HepG2 (cell line): ENCODE results near the gene PRKCE. TPM values are rescaled to one million over a fixed set of nuclear protein-coding genes. Genes with fewer than 3 reads are reported as not detected.

Source experiments
- ATAC-seq: fragments of 200-7000 bp; cut with Tn5 transposase; 3 replicates; pipeline ENCODE4 v1.9.1; 2020; ENCODE audit warnings: mild to moderate bottlenecking, moderate library complexity
- BruUV-seq: library from RNA; stranded (reverse); fragments of 400-500 nt; replicated peaks from 2 replicates; lab custom pipeline; 2021; lab: Mats Ljungman, UMichigan
- CTCF ChIA-PET: fragments of 300-600 bp; formaldehyde crosslinking; extraction: SDS; loops from one replicate; lab custom pipeline; 2021; ENCODE audit warnings: low total read pairs, inconsistent platforms, low intra/inter-chr PET ratio; lab: Yijun Ruan, JAX
- POLR2A ChIA-PET: fragments of 350-600 bp; sonication (Branson Sonifier 250); formaldehyde crosslinking; loops from one replicate; lab custom pipeline; 2020; ENCODE audit warnings: antibody characterized with exemption, inconsistent platforms; lab: Yijun Ruan, JAX
- DNase-seq: peaks from one replicate; pipeline ENCODE4 v3.0.0-alpha.2; 2015; ENCODE audit warnings: low spot score
- FAIRE-seq: peaks from 3 replicates; lab custom pipeline; 2011; peaks lifted over from hg19 to GRCh38; lab: Jason Lieb, UNC
- H2AFZ ChIP-seq: one replicate; pipeline ENCODE4 v1.6.1; 2011; ENCODE audit warnings: low read length, inconsistent platforms
- H3K27ac ChIP-seq: fragments of 300-600 bp; 3 replicates; pipeline ENCODE4 v1.8.0; 2011; ENCODE audit warnings: mixed run types, mild to moderate bottlenecking, mixed read lengths, low read length, inconsistent platforms; ENCODE audit not compliant: insufficient read depth; ENCODE audit errors: extremely low read length
- H3K27me3 ChIP-seq, 2 experiments: fragments of 200-600 bp in 1 of 2; 2 replicates in 1 of 2; 3 replicates in 1 of 2; pipeline versions ENCODE4 v1.6.0 to v1.8.0; 2011; ENCODE audit warnings: low read length in 2 of 2, mild to moderate bottlenecking in 2 of 2, moderate library complexity in 2 of 2, inconsistent platforms in 1 of 2; ENCODE audit not compliant: insufficient read depth in 2 of 2, control insufficient read depth in 1 of 2
- H3K36me3 ChIP-seq, 2 experiments: fragments of 200-600 bp in 1 of 2; replicated peaks in 1 of 2; 2 replicates in 1 of 2; 3 replicates in 1 of 2; pipeline versions ENCODE4 v1.5.1 to v1.8.0; 2011; ENCODE audit warnings: low read length in 2 of 2, inconsistent platforms in 1 of 2; ENCODE audit not compliant: insufficient read depth in 2 of 2, control insufficient read depth in 1 of 2
- H3K4me1 ChIP-seq: 2 replicates; pipeline ENCODE4 v1.5.1; 2012; ENCODE audit warnings: low read length, inconsistent platforms; ENCODE audit not compliant: insufficient read depth
- H3K4me2 ChIP-seq: 2 replicates; pipeline ENCODE4 v1.6.0; 2011; ENCODE audit warnings: low read depth, low read length, inconsistent platforms
- H3K4me3 ChIP-seq, 3 experiments: fragments of 200-600 bp in 1 of 3; sonication (generic), shearing (Covaris generic) in 1 of 3; replicated peaks in 1 of 3; 2 replicates each; pipeline ENCODE4 v1.5.1; 2011 to 2016; ENCODE audit warnings: low read length in 3 of 3, inconsistent platforms in 2 of 3, low read depth in 2 of 3, mild to moderate bottlenecking in 2 of 3, control low read depth in 1 of 3, mixed read lengths in 1 of 3; ENCODE audit not compliant: insufficient read depth in 1 of 3
- H3K79me2 ChIP-seq: one replicate; pipeline ENCODE4 v1.6.1; 2011; ENCODE audit warnings: low read length, inconsistent platforms; ENCODE audit not compliant: insufficient read depth
- H3K9ac ChIP-seq: 2 replicates; pipeline ENCODE4 v1.6.0; 2011; ENCODE audit warnings: mild to moderate bottlenecking, low read depth, low read length, inconsistent platforms; ENCODE audit not compliant: insufficient read depth
- H3K9me3 ChIP-seq: 2 replicates; pipeline ENCODE4 v1.5.1; 2012; ENCODE audit warnings: mild to moderate bottlenecking, low read length
- H4K20me1 ChIP-seq: 2 replicates; pipeline ENCODE4 v1.6.0; 2011; ENCODE audit warnings: inconsistent platforms, mild to moderate bottlenecking, low read length, moderate library complexity; ENCODE audit not compliant: insufficient read depth
- MAFK ChIP-seq, 2 experiments: IDR thresholded peaks in 1 of 2; conservative IDR thresholded peaks in 1 of 2; 2 replicates each; pipeline ENCODE4 v1.6.1; 2011; ENCODE audit warnings: improper control_type of control experiment in 2 of 2, low read length in 2 of 2
- RNF219 ChIP-seq: sonication (generic); formaldehyde crosslinking; IDR thresholded peaks from 2 replicates; pipeline ENCODE4 v1.5.0; 2020; ENCODE audit warnings: mild to moderate bottlenecking, missing genetic modification reagents
- ZBTB49 ChIP-seq: sonication (generic); formaldehyde crosslinking; IDR thresholded peaks from 2 replicates; pipeline ENCODE4 v1.4.0; 2020; ENCODE audit warnings: missing genetic modification reagents, borderline replicate concordance
- WGBS: methylation state at CpG from one replicate; pipeline ENCODE4 v1.1.6; 2017; ENCODE audit warnings: low lambda C conversion rate; 5-methylcytosine and 5-hydroxymethylcytosine counted together
- in situ Hi-C: cut with HindIII; loops from 2 replicates; pipeline ENCODE4 v1.10.0; 2017; ENCODE audit warnings: low pct_unique_long_range_greater_than_20kb; ENCODE audit not compliant: extremely low pct_ligation_motif_present
- intact Hi-C: fragments of 100-400 bp; cut with micrococcal nuclease; formaldehyde crosslinking; loops from one replicate; pipeline ENCODE4 v1.10.0; 2022; ENCODE audit not compliant: unreplicated experiment
- polyA plus RNA-seq, 8 experiments: library from polyadenylated mRNA; depleted of rRNA in 3 of 8; stranded (reverse) in 7 of 8; unstranded in 1 of 8; fragments of >200 nt; fragmentation: Illumina TruSeq in 4 of 8; extraction: Trizol in 4 of 8; gene quantifications; 2 replicates each; pipeline versions ENCODE4 v1.2.1 to v1.2.3, GENCODE V29; 2011 to 2016; ENCODE audit warnings: low read depth in 4 of 8, missing spikeins in 1 of 8, mixed read lengths in 1 of 8; ENCODE audit not compliant: insufficient read depth in 1 of 8
- total RNA-seq, 5 experiments: library from RNA; depleted of rRNA; stranded (reverse); fragments of >200 nt; fragmentation: Illumina TruSeq; extraction: Trizol; gene quantifications; 2 replicates each; pipeline ENCODE4 v1.2.3, GENCODE V29; 2016; ENCODE audit warnings: low read depth in 1 of 5

Gene PRKCE
- total and polyA plus RNA-seq, 2 of the 13 experiments (the other 11 are each of a cell fraction or from before 2014, with no cell fraction given), result 1.0 to 3.9 TPM

GRCh38 chr2:46143429-46144132 lies 492.1 kb downstream of the PRKCE start:
- in situ Hi-C loops (no loop called here), intact Hi-C loops (no loop called here)
- Histone ChIP-seq H3K27me3 (no peaks in the 10 kb centered on the region), H3K4me3 (no peak overlapping the region), H3K27ac (no peak overlapping the region), H2AFZ (no peak overlapping the region), H4K20me1 (no peaks in the 10 kb centered on the region), H3K9me3 (no peaks in the 10 kb centered on the region), H3K4me1 (peaks cover 10% of the 10 kb centered on the region), H3K4me2 (no peak overlapping the region), H3K36me3 (no peaks in the 10 kb centered on the region), H3K79me2 (no peaks in the 10 kb centered on the region), H3K9ac (no peak overlapping the region)
- CTCF ChIA-PET, result no interaction called here
- 86% methylated on average over 9 of the region's 9 CpGs for WGBS
- no peak for FAIRE-seq
- BruUV-seq, result no TSS peak
- TF ChIP-seq MAFK (conservative IDR thresholded peaks at IDR 0.05 in 1 of 2, IDR thresholded peaks at IDR 0.05 in 1 of 2; ENCODE audit: low read length in 2 of 2), result peak; percentile 53 to 64
- TF ChIP-seq RNF219 (CRISPR knock-in tag), result no peak
- POLR2A ChIA-PET, result no interaction called here
- no peak for ATAC-seq
- DNase-seq, result no peak

GRCh38 chr2:46144133-46144800 lies 492.8 kb downstream of the PRKCE start:
- no peaks in the 10 kb centered on the region for H3K36me3 ChIP-seq
- TF ChIP-seq ZBTB49 (CRISPR knock-in tag), result no peak
- TF ChIP-seq, all 625 proteins: peak for 0
- no peak overlapping the region for H3K9ac ChIP-seq
- no peak overlapping the region for H3K4me2 ChIP-seq
- no peak overlapping the region for H2AFZ ChIP-seq
- DNase-seq, result no peak
- no peaks in the 10 kb centered on the region for H3K27me3 ChIP-seq
- POLR2A ChIA-PET, result no interaction called here
- H3K27ac ChIP-seq, result no peak overlapping the region
- in situ Hi-C loops, result no loop called here
- H3K9me3 ChIP-seq, result no peaks in the 10 kb centered on the region
- intact Hi-C loops, result no loop called here
- H4K20me1 ChIP-seq, result no peaks in the 10 kb centered on the region
- H3K79me2 ChIP-seq, result no peaks in the 10 kb centered on the region
- H3K4me1 ChIP-seq, result peaks cover 10% of the 10 kb centered on the region
- FAIRE-seq, result no peak
- WGBS, result 71% methylated on average over 6 of the region's 6 CpGs
- CTCF ChIA-PET, result no interaction called here
- BruUV-seq, result no TSS peak
- ATAC-seq, result no peak
- H3K4me3 ChIP-seq, result no peak overlapping the region
